Duodenal mucosa (tissue), 2 donors: ENCODE measurements around the gene CCHCR1.
"Not testable (repeated sequence)": the region's sequence is repeated elsewhere in the genome, so short reads cannot be mapped to it uniquely, and the experiment has no call there.

Experiments used
- H3K27ac ChIP-seq: one replicate; pipeline ENCODE4 v1.7.0; 2013; ENCODE audit warnings: low read depth, low read length
- H3K27me3 ChIP-seq, 2 donors: one replicate each; pipeline ENCODE4 v1.7.0; 2013; ENCODE audit warnings: low read length in 2 of 2, control low read depth in 1 of 2; ENCODE audit not compliant: insufficient read depth in 2 of 2, control insufficient read depth in 1 of 2
- H3K36me3 ChIP-seq, 2 donors: one replicate each; pipeline ENCODE4 v1.7.0; 2013; ENCODE audit warnings: low read length in 2 of 2, control low read depth in 1 of 2; ENCODE audit not compliant: insufficient read depth in 2 of 2, control insufficient read depth in 1 of 2
- H3K4me1 ChIP-seq, 2 donors: one replicate each; pipeline ENCODE4 v1.7.0; 2013; ENCODE audit warnings: low read length in 2 of 2, control low read depth in 1 of 2; ENCODE audit not compliant: insufficient read depth in 2 of 2, control insufficient read depth in 1 of 2
- H3K4me3 ChIP-seq, 2 donors: one replicate each; pipeline ENCODE4 v1.7.0; 2013; ENCODE audit warnings: low read length in 2 of 2, low read depth in 1 of 2
- H3K9ac ChIP-seq, 2 donors: one replicate each; pipeline ENCODE4 v1.7.0; 2013; ENCODE audit warnings: low read length in 2 of 2, low read depth in 1 of 2
- H3K9me3 ChIP-seq, 2 donors: one replicate each; pipeline ENCODE4 v1.7.0; 2013; ENCODE audit warnings: low read length in 2 of 2, control low read depth in 1 of 2; ENCODE audit not compliant: control insufficient read depth in 1 of 2

CCHCR1 gene

DNA sequence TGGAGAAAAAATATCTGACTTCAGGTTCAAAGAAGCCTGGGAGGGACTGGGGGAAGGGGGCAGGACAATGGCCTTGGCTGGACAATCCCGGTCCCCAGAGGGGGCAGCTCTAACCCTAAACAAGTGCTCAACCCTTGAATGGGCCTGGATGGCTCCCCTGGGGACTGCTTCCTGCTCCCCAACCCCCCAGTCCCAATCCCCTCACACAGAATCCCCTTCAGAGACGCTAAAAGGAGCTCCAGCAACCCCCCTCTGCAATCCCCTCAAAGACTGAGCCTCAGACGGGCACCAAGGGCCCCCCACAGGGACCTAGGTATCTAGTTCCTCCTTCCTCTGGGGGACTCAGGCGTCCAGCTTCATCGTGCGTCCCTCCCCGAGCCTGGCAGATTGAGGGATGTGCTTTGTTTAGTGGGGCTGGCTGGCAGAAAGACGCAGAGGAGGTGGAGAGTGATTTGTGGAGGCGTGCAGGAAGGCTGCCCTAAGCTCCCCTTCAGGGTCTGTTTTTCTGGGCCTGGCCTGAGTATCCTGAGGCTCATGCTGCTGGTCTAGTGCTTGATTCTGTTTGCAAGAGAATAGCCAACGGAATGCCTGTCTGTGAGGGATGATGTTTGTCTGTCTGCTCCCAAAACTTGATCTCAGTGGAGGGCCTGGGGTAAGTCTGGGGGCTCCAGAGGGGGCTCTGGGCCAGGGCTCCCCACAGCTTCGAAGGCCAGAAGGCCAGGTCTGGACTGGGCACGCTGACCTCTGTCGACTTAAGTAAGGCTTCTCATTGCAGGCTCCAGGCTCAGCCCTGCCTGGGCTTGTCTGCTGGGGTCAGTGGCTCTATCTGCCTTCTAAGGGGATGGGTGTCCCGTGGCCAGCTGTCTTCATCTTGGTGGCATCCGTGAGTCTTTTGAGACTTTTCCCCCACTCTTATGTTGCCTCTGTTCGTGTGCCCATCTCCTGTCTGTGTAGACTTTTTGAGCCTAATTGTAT, 14.6 kb upstream of the CCHCR1 start:
- no peaks in the 10 kb centered on the region for H3K27me3 ChIP-seq
- H3K36me3 ChIP-seq, result peaks cover 9 to 18% of the 10 kb centered on the region in 2 donors
- peaks cover 0 to 3% of the 10 kb centered on the region in 2 donors for H3K4me1 ChIP-seq
- no peak overlapping the region for H3K9ac ChIP-seq
- no peaks in the 10 kb centered on the region for H3K9me3 ChIP-seq
- H3K27ac ChIP-seq, result no peak overlapping the region
- no peak overlapping the region for H3K4me3 ChIP-seq

DNA sequence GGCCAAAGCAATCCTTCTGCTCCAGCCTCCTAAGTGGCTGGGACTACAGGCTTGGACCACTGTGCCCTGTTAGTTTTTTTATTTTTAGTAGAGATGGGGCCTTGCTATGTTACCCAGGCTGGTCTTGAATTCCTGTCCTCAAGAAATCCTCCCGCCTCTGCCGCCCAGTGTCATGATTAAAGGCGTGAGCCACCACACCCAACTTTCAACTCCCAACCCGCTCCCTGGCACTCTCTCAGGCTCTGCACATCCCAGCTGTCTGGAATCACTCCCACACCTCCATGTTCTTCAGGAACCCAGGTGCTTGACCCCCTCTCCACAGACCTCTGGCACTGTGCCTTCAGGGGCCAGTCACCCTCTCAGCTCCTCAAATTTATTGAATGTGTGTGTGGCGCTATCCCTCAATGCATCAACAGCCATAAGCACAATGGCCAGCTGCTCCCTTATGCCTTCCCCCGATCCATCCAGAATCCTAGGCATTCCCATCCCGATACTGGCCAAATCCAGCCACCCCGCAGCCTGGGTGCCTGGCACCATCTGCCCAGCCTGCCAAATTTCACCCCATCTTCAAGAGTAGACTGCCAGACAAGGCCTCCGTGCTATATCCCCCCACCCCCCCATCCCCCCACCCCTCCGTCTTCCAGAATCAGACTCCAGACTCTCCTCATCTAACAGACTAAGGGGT, 13.5 kb upstream of the CCHCR1 start:
- H3K4me3 ChIP-seq, result no peak overlapping the region
- no peaks in the 10 kb centered on the region for H3K27me3 ChIP-seq
- H3K9ac ChIP-seq, result no peak overlapping the region
- no peak overlapping the region for H3K27ac ChIP-seq
- peaks cover 0 to 3% of the 10 kb centered on the region in 2 donors for H3K4me1 ChIP-seq
- H3K36me3 ChIP-seq, result peaks cover 8 to 18% of the 10 kb centered on the region in 2 donors
- H3K9me3 ChIP-seq, result no peaks in the 10 kb centered on the region

DNA sequence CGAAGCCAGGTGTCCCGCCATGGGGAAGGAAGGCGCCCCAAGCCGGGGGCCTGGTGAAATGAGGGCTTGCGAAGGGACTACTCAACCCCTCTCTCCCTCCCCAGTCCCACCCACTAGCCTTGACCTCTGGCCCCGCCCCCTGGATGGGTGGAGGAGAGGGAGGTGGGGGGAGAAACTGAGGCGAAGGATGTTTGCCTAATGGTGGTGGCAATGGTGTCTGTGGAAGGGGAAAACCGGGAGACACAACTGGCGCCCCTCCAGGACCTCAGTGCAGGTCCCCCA, 12.9 kb upstream of the CCHCR1 start, which contains the start of gene POU5F1:
TSS of gene POU5F1 (minus strand) at position 83 of the 282 bp plus-strand sequence. CDS start at position 21, 62 bp downstream.
- H3K27me3 ChIP-seq, result no peaks in the 10 kb centered on the region

DNA sequence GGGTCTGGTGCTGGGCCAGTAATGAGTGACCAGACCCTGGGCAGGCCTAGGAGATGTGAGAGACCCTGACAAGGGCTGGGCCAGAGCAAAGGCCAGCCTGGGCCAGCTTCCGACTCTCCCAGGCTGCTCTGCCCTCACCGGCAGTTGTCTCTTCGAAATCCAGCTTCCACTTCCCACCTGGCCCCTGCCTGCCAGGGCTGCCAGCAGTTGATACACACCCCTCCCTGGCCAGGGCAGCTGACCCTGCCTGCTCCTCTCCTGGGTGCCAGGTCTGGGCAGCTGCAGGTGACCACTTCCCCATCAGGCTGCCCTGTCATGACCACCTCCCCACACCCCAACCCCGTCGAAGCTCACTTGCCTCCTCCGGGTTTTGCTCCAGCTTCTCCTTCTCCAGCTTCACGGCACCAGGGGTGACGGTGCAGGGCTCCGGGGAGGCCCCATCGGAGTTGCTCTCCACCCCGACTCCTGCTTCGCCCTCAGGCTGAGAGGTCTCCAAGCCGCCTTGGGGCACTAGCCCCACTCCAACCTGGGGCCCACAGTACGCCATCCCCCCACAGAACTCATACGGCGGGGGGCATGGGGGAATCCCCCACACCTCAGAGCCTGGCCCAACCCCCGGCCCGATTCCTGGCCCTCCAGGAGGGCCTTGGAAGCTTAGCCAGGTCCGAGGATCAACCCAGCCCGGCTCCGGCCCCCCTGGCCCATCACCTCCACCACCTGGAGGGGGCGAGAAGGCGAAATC, 12.4 kb upstream of the CCHCR1 start:
- H3K4me1 ChIP-seq, H3K27ac ChIP-seq, H3K4me3 ChIP-seq, H3K9ac ChIP-seq, H3K9me3 ChIP-seq, H3K27me3 ChIP-seq: not testable (repeated sequence)
- peaks cover 1 to 12% of the 10 kb centered on the region in 2 donors for H3K36me3 ChIP-seq

More for the DNA sequence above, 12.9 kb upstream of the CCHCR1 start, which contains the start of gene POU5F1:
- Histone ChIP-seq H3K27ac (no peak within 1 kb of the TSS), H3K36me3 (peaks cover 5 to 18% of the 10 kb centered on the region in 2 donors), H3K4me1 (peaks cover 0 to 3% of the 10 kb centered on the region in 2 donors), H3K9me3 (no peaks in the 10 kb centered on the region), H3K4me3 (no peak within 1 kb of the TSS), H3K9ac (no peak within 1 kb of the TSS)

DNA sequence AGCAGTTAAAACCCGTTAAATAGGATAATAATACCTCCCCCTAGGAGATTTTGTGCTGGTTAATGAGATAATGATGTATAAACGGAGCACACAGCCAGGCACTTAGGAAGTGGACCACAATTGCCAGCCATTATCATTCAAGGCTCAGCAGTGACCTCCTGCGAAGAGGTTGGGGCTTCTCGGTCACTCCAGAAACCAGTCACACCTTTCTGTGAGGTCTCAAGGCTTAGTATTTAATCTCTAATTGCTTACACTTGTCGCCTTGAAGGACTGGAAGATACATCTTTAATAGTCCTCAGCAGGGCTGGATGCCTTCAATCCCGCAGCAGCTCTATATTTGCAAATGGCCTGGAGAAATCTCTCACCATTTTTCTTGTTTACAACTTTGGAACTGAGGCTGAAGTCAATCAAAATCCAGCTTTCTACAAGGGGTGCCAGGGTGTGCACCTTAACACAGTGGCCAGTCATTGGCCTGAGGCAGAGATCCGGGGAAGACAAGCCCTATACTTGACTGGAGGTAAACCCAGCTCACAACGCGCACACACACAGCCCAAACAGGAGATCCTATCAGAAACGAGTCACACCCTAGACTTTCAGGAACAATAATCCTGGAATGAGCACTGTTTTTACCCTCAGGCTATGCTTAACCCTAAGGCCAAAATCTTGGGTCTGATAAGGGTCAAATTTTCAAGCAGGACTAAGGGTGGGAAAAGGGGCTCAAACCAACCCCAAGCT, 11.7 kb upstream of the CCHCR1 start:
- Histone ChIP-seq H3K27me3 (no peaks in the 10 kb centered on the region), H3K4me1 (peaks cover 0 to 3% of the 10 kb centered on the region in 2 donors), H3K4me3 (no peak overlapping the region), H3K9me3 (no peaks in the 10 kb centered on the region), H3K36me3 (peaks cover 3 to 10% of the 10 kb centered on the region in 2 donors), H3K9ac (no peak overlapping the region), H3K27ac (no peak overlapping the region)

DNA sequence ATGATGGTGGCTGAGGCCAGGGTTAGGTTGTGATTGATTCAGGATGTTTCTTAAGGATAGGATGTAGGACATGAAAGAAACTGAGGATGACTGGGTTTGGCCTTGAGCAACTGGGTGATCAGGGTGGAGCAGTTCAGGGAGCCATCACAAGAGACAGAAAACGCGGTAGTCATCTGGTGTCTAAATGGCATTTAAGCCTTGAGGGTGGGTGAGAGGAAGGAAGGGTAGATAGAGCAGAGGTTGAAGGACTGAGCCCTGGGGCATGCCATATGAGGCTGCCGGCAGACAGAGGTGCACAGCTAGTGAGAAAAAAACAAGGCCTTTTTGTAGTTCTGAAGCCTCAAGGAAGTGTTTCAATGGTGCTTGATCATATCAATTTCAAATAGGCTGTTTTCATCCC, 11.0 kb upstream of the CCHCR1 start:
- H3K27ac ChIP-seq, result no peak overlapping the region
- H3K27me3 ChIP-seq, result no peaks in the 10 kb centered on the region
- H3K4me3 ChIP-seq, result no peak overlapping the region
- no peak overlapping the region for H3K9ac ChIP-seq
- H3K9me3 ChIP-seq, result no peaks in the 10 kb centered on the region
- H3K36me3 ChIP-seq, result peaks cover 3 to 7% of the 10 kb centered on the region in 2 donors
- H3K4me1 ChIP-seq, result peaks cover 0 to 3% of the 10 kb centered on the region in 2 donors

DNA sequence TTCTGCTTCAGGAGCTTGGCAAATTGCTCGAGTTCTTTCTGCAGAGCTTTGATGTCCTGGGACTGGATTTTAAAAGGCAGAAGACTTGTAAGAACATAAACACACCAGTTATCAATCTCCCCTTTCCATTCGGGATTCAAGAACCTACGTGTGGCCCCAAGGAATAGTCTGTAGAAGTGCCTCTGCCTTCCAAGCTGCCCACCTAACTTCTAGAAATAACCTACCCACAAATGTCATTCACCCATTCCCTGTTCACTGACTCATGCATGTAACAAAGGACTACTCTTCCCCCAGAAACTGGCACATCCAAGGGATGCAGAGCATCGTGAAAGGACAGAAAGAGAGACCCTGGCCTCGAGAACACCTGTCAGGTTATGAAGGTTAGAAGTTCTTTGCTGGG, 8.4 kb upstream of the CCHCR1 start:
- Histone ChIP-seq H3K4me3 (no peak overlapping the region), H3K9ac (no peak overlapping the region), H3K4me1 (peaks cover 0 to under 1% of the 10 kb centered on the region in 2 donors), H3K27me3 (no peaks in the 10 kb centered on the region), H3K27ac (no peak overlapping the region), H3K36me3 (peaks cover 7 to 17% of the 10 kb centered on the region in 2 donors), H3K9me3 (no peaks in the 10 kb centered on the region)

DNA sequence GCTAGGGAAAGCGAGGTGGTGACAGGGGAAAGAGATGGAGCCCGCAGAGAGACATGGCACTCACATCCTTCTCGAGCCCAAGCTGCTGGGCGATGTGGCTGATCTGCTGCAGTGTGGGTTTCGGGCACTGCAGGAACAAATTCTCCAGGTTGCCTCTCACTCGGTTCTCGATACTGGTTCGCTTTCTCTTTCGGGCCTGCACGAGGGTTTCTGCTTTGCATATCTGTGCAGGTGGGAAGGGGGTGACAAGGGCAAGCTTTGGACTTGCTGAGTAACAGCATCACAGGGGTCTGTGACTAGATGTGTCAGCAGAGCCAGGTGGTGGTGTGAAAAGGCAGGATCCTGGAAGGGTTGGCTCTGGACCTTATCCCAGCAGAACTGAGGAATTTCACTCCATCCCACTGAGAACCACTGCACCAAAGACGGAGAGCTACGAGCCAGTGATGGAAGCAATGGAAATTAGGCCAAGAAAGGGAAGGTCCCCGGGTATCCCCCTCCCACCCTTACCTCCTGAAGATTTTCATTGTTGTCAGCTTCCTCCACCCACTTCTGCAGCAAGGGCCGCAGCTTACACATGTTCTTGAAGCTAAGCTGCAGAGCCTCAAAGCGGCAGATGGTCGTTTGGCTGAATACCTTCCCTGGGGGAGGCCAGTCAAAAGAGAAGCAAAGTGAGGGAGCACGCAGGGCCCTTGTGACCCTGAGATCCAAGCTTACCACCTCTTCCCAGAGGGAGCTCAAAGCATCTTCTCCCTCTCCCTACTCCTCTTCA, 7.6 kb upstream of the CCHCR1 start:
- peaks cover 7 to 17% of the 10 kb centered on the region in 2 donors for H3K36me3 ChIP-seq
- H3K27ac ChIP-seq, H3K27me3 ChIP-seq, H3K4me1 ChIP-seq, H3K9ac ChIP-seq, H3K9me3 ChIP-seq, H3K4me3 ChIP-seq: not testable (repeated sequence)

DNA sequence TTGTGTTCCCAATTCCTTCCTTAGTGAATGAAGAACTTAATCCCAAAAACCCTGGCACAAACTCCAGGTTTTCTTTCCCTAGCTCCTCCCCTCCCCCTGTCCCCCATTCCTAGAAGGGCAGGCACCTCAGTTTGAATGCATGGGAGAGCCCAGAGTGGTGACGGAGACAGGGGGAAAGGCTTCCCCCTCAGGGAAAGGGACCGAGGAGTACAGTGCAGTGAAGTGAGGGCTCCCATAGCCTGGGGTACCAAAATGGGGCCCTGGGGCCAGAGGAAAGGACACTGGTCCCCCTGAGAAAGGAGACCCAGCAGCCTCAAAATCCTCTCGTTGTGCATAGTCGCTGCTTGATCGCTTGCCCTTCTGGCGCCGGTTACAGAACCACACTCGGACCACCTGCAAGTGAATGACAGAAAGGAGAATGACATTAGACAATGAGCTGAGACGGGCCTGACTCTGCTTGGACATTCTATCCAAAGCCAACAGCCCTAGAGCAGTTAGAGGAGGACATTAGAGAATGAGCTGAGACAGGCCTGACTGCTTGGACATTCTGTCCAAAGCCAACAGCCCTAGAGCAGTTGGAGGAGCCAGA, 7.0 kb upstream of the CCHCR1 start:
- H3K9me3 ChIP-seq, H3K4me1 ChIP-seq, H3K4me3 ChIP-seq, H3K9ac ChIP-seq, H3K27me3 ChIP-seq, H3K27ac ChIP-seq: not testable (repeated sequence)
- H3K36me3 ChIP-seq, result peaks cover 7 to 17% of the 10 kb centered on the region in 2 donors
